H1 (cell line): ENCODE results near the gene PLAC1.

Experiments
- BRCA1 ChIP-seq: IDR thresholded peaks from 2 replicates; pipeline ENCODE4 v1.6.1; 2012; ENCODE audit warnings: low read depth, low read length, improper control_type of control experiment
- CBX5 ChIP-seq: fragments of 300-800, 300-1000 bp; sonication (generic); IDR thresholded peaks from 2 replicates; pipeline ENCODE4 v1.7.1; 2016; ENCODE audit warnings: antibody characterized with exemption, low read length, low read depth
- CEBPB ChIP-seq: IDR thresholded peaks from 2 replicates; pipeline ENCODE4 v1.6.1; 2012; ENCODE audit warnings: low read depth, low read length
- EP300 ChIP-seq, 2 experiments: IDR thresholded peaks; 1 replicate in 1 of 2; 2 replicates in 1 of 2; pipeline ENCODE4 v1.6.1; 2011 to 2012; ENCODE audit warnings: low read depth in 2 of 2, low read length in 2 of 2, mild to moderate bottlenecking in 2 of 2, borderline replicate concordance in 1 of 2, inconsistent platforms in 1 of 2, moderate library complexity in 1 of 2
- EZH2 ChIP-seq: fragments of 200-600 bp; sonication (generic); IDR thresholded peaks from 2 replicates; pipeline ENCODE4 v1.7.1; 2012; ENCODE audit warnings: low read depth, mild to moderate bottlenecking, moderate library complexity, low read length, inconsistent platforms; ENCODE audit not compliant: severe bottlenecking
- GABPA ChIP-seq: IDR thresholded peaks from 2 replicates; pipeline ENCODE4 v1.6.1; 2011; ENCODE audit warnings: mild to moderate bottlenecking, low read length, moderate library complexity, borderline replicate concordance; ENCODE audit not compliant: insufficient read depth
- JUND ChIP-seq: IDR thresholded peaks from 2 replicates; pipeline ENCODE4 v1.6.1; 2011; ENCODE audit warnings: mild to moderate bottlenecking, improper control_type of control experiment, low read length
- POLR2A ChIP-seq, 2 experiments: IDR thresholded peaks; 1 replicate in 1 of 2; 2 replicates in 1 of 2; pipeline ENCODE4 v1.6.1; 2011; ENCODE audit warnings: low read depth in 2 of 2, low read length in 2 of 2, mild to moderate bottlenecking in 2 of 2; ENCODE audit errors: control extremely low read depth in 1 of 2
- POLR2AphosphoS5 ChIP-seq: IDR thresholded peaks from 2 replicates; pipeline ENCODE4 v1.6.1; 2011; ENCODE audit warnings: low read depth, low read length
- RNF2 ChIP-seq: fragments of 200-900, 300-1000 bp; sonication (generic); IDR thresholded peaks from 2 replicates; pipeline ENCODE4 v1.7.1; 2016; ENCODE audit warnings: borderline replicate concordance, low read depth, mild to moderate bottlenecking, antibody characterized with exemption, low read length; ENCODE audit not compliant: poor library complexity, severe bottlenecking; ENCODE audit errors: missing control alignments
- SP4 ChIP-seq: IDR thresholded peaks from 2 replicates; pipeline ENCODE4 v1.6.1; 2012; ENCODE audit warnings: low read length, inconsistent platforms
- TBP ChIP-seq: IDR thresholded peaks from 2 replicates; pipeline ENCODE4 v1.6.1; 2011; ENCODE audit warnings: low read depth, low read length, improper control_type of control experiment
- ZNF274 ChIP-seq: IDR thresholded peaks from 2 replicates; pipeline ENCODE4 v1.7.0; 2012; ENCODE audit warnings: low read length, borderline replicate concordance; ENCODE audit errors: extremely low read depth
- TF ChIP-seq, protein P1 (sequence below), 3 experiments: IDR thresholded peaks; 1 replicate in 2 of 3; 2 replicates in 1 of 3; pipeline versions ENCODE4 v1.5.1 to v1.6.1; 2011; ENCODE audit warnings: low read length in 3 of 3, mild to moderate bottlenecking in 3 of 3, inconsistent platforms in 2 of 3, low read depth in 1 of 3, moderate library complexity in 1 of 3; ENCODE audit not compliant: insufficient read depth in 1 of 3; ENCODE audit errors: control extremely low read depth in 1 of 3

DNA sequence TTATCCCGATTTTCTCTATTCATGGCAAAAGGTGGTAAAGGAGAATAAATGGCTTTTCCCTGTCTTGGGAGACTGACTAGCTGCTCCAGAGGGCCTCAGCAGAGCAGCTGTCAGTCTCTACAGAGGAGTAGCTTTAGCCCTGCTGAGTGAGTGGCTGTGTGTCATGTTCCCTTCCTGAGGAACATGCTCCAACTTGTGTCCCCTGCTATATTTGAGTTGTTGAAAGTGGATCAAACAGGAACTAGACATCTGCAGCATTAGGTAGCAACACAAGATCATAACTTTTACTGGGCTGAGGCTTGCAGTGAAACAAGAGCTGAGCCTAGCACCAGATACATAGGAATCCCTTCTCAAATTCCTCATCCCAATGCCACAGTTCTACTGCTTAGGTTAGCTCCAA lies 26.7 kb upstream of the PLAC1 start:
- TF ChIP-seq RNF2 (no peak), CBX5 (no peak), BRCA1 (no peak), CEBPB (no peak), EP300 (IDR thresholded peaks at IDR 0.05; ENCODE audit: borderline replicate concordance in 1 of 2, low read depth in 2 of 2, low read length in 2 of 2) (no peak), JUND (no peak), GABPA (no peak), POLR2AphosphoS5 (no peak), ZNF274 (no peak), SP4 (no peak), EZH2 (no peak), POLR2A (IDR thresholded peaks at IDR 0.05; ENCODE audit: control extremely low read depth in 1 of 2, low read depth in 2 of 2, low read length in 2 of 2) (no peak), TBP (no peak)
- TF ChIP-seq, protein P1, sequence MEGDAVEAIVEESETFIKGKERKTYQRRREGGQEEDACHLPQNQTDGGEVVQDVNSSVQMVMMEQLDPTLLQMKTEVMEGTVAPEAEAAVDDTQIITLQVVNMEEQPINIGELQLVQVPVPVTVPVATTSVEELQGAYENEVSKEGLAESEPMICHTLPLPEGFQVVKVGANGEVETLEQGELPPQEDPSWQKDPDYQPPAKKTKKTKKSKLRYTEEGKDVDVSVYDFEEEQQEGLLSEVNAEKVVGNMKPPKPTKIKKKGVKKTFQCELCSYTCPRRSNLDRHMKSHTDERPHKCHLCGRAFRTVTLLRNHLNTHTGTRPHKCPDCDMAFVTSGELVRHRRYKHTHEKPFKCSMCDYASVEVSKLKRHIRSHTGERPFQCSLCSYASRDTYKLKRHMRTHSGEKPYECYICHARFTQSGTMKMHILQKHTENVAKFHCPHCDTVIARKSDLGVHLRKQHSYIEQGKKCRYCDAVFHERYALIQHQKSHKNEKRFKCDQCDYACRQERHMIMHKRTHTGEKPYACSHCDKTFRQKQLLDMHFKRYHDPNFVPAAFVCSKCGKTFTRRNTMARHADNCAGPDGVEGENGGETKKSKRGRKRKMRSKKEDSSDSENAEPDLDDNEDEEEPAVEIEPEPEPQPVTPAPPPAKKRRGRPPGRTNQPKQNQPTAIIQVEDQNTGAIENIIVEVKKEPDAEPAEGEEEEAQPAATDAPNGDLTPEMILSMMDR (IDR thresholded peaks at IDR 0.05; ENCODE audit: control extremely low read depth in 1 of 3, insufficient read depth in 1 of 3, low read depth in 1 of 3, low read length in 3 of 3) = no peak
